CD14-positive monocyte (primary cell): ENCODE results near the gene ATP5F1D. TPM values are rescaled to one million over a fixed set of nuclear protein-coding genes. Genes with fewer than 3 reads are reported as not detected.

Source experiments
- DNase-seq, 3 donors: peaks; one replicate each; pipeline ENCODE4 v3.0.0-alpha.2; 2011 to 2022
- H2AFZ ChIP-seq: 2 replicates; pipeline ENCODE4 v1.6.0; 2012; ENCODE audit warnings: mild to moderate bottlenecking, low read depth, low read length, inconsistent platforms; ENCODE audit not compliant: insufficient read depth, poor library complexity, severe bottlenecking
- H3K27ac ChIP-seq, 2 donors: 1 replicate in 1 of 2; 2 replicates in 1 of 2; pipeline ENCODE4 v1.5.1; 2012 to 2013; ENCODE audit warnings: low read length in 2 of 2, control low read depth in 1 of 2, inconsistent platforms in 1 of 2, low read depth in 1 of 2, mild to moderate bottlenecking in 1 of 2
- H3K27me3 ChIP-seq, 2 donors: one replicate each; pipeline versions ENCODE4 v1.6.0 to v1.6.1; 2011 to 2013; ENCODE audit warnings: low read length in 2 of 2; ENCODE audit not compliant: control insufficient read depth in 2 of 2, insufficient read depth in 2 of 2
- H3K36me3 ChIP-seq, 2 donors: replicated peaks in 1 of 2; 1 replicate in 1 of 2; 2 replicates in 1 of 2; pipeline versions ENCODE4 v1.5.1 to v1.6.1; 2012 to 2013; ENCODE audit warnings: low read length in 2 of 2, control low read depth in 1 of 2, inconsistent platforms in 1 of 2, mild to moderate bottlenecking in 1 of 2; ENCODE audit not compliant: insufficient read depth in 2 of 2, control insufficient read depth in 1 of 2
- H3K4me1 ChIP-seq, 2 donors: 1 replicate in 1 of 2; 2 replicates in 1 of 2; pipeline versions ENCODE4 v1.5.1 to v1.6.1; 2012 to 2013; ENCODE audit warnings: low read length in 2 of 2, control low read depth in 1 of 2, inconsistent platforms in 1 of 2, mild to moderate bottlenecking in 1 of 2, moderate library complexity in 1 of 2; ENCODE audit not compliant: insufficient read depth in 2 of 2, control insufficient read depth in 1 of 2
- H3K4me2 ChIP-seq: replicated peaks from 2 replicates; pipeline ENCODE3; 2012; ENCODE audit warnings: low read length, moderate library complexity, mild to moderate bottlenecking; ENCODE audit not compliant: poor library complexity, severe bottlenecking; ENCODE audit errors: extremely low read depth
- H3K4me3 ChIP-seq, 3 experiments: fragments of 200-600 bp in 1 of 3; sonication (generic) in 1 of 3; replicated peaks in 1 of 3; 1 replicate in 2 of 3; 2 replicates in 1 of 3; pipeline ENCODE4 v1.5.1; 2011 to 2013; ENCODE audit warnings: low read length in 3 of 3, mild to moderate bottlenecking in 3 of 3, control low read depth in 2 of 3, low read depth in 2 of 3, inconsistent platforms in 1 of 3, moderate library complexity in 1 of 3
- H3K79me2 ChIP-seq: 2 replicates; pipeline ENCODE4 v1.6.0; 2012; ENCODE audit warnings: mild to moderate bottlenecking, control low read depth, inconsistent platforms, low read length, moderate library complexity; ENCODE audit not compliant: insufficient read depth
- H3K9ac ChIP-seq: 2 replicates; pipeline ENCODE4 v1.6.0; 2017; ENCODE audit warnings: low read length, mild to moderate bottlenecking; ENCODE audit not compliant: insufficient read depth, poor library complexity, severe bottlenecking
- H3K9me3 ChIP-seq, 2 donors: replicated peaks in 1 of 2; 1 replicate in 1 of 2; 2 replicates in 1 of 2; pipeline versions ENCODE4 v1.5.1 to v1.6.1; 2012 to 2013; ENCODE audit warnings: low read length in 2 of 2, control low read depth in 1 of 2; ENCODE audit not compliant: control insufficient read depth in 1 of 2, insufficient read depth in 1 of 2
- H4K20me1 ChIP-seq: 2 replicates; pipeline ENCODE4 v1.6.0; 2012; ENCODE audit warnings: mild to moderate bottlenecking, low read length, control low read depth, moderate library complexity; ENCODE audit not compliant: insufficient read depth
- H3K27ac Mint-ChIP-seq, 7 donors: one replicate each; pipeline ENCODE4 v1.8.0; 2020; ENCODE audit warnings: mild to moderate bottlenecking in 7 of 7, mixed read lengths in 7 of 7, moderate library complexity in 6 of 7, inconsistent platforms in 2 of 7
- H3K27me3 Mint-ChIP-seq, 3 donors: one replicate each; pipeline ENCODE4 v1.8.0; 2021 to 2022; ENCODE audit warnings: low read depth in 3 of 3, mild to moderate bottlenecking in 3 of 3, mixed read lengths in 3 of 3, moderate library complexity in 3 of 3, inconsistent platforms in 1 of 3
- H3K36me3 Mint-ChIP-seq, 2 donors: one replicate each; pipeline ENCODE4 v1.8.0; 2020; ENCODE audit warnings: mixed read lengths in 2 of 2, inconsistent platforms in 1 of 2, mild to moderate bottlenecking in 1 of 2
- H3K4me1 Mint-ChIP-seq: one replicate; pipeline ENCODE4 v1.8.0; 2020; ENCODE audit warnings: mild to moderate bottlenecking, mixed read lengths
- H3K4me3 Mint-ChIP-seq, 2 donors: one replicate each; pipeline ENCODE4 v1.8.0; 2020; ENCODE audit warnings: mild to moderate bottlenecking in 2 of 2, mixed read lengths in 2 of 2, moderate library complexity in 1 of 2
- H3K9me3 Mint-ChIP-seq, 7 donors: one replicate each; pipeline ENCODE4 v1.8.0; 2020 to 2022; ENCODE audit warnings: mixed read lengths in 7 of 7, mild to moderate bottlenecking in 6 of 7, moderate library complexity in 6 of 7, inconsistent platforms in 2 of 7
- WGBS: methylation state at CpG from one replicate; pipeline ENCODE4 v1.1.5; 2013; ENCODE audit warnings: missing lambda C conversion rate; ENCODE audit not compliant: insufficient coverage; 5-methylcytosine and 5-hydroxymethylcytosine counted together
- intact Hi-C, 2 donors: fragments of 100-400 bp; cut with micrococcal nuclease; formaldehyde crosslinking; loops; one replicate each; pipeline versions ENCODE4 v1.15.0 to v1.15.1; 2023
- polyA plus RNA-seq, 3 donors: library from polyadenylated mRNA; depleted of rRNA in 1 of 3; unstranded in 2 of 3; stranded (reverse) in 1 of 3; fragments of 300-500 nt in 2 of 3; fragments of >200 nt in 1 of 3; fragmentation: Illumina TruSeq in 2 of 3; gene quantifications; 1 replicate in 2 of 3; 2 replicates in 1 of 3; pipeline ENCODE4 v1.2.3, GENCODE V29; 2012 to 2021
- TF ChIP-seq, protein P1 (sequence below): fragments of 200-600 bp; IDR thresholded peaks from one replicate; pipeline ENCODE4 v1.8.0; 2022; ENCODE audit warnings: antibody characterized with exemption, mild to moderate bottlenecking

Gene ATP5F1D
- polyA plus RNA-seq, 3 donors = 122 to 160 (median 143) TPM

GRCh38 chr19:1259876-1260748 is 18.6 kb downstream of the ATP5F1D start:
- Histone ChIP-seq H3K27ac (peak overlapping the region; percentile 74 to 95), H3K4me2 (peak overlapping the region; percentile 95), H2AFZ (no peak overlapping the region), H3K79me2 (peaks cover 41% of the 10 kb centered on the region), H3K27me3 (no peaks in the 10 kb centered on the region), H3K9me3 (no peaks in the 10 kb centered on the region), H3K4me3 (peak overlapping the region; percentile 7 to 93 (median 32)), H3K36me3 (peaks cover 29 to 32% of the 10 kb centered on the region in 2 donors), H3K9ac (peak overlapping the region; percentile 87), H3K4me1 (peaks cover 65 to 80% of the 10 kb centered on the region in 2 donors), H4K20me1 (peaks cover 55% of the 10 kb centered on the region)
- H3K27ac Mint-ChIP-seq = peak overlapping the region; percentile 93 to 97 (median 96)
- WGBS = 3% methylated on average over 23 of the region's 33 CpGs
- peaks cover 25 to 36% of the 10 kb centered on the region in 2 donors for H3K36me3 Mint-ChIP-seq
- no peaks in the 10 kb centered on the region for H3K9me3 Mint-ChIP-seq
- peaks cover 54% of the 10 kb centered on the region for H3K4me1 Mint-ChIP-seq
- peak overlapping the region; percentile 85 to 89 for H3K4me3 Mint-ChIP-seq
- TF ChIP-seq, protein P1, sequence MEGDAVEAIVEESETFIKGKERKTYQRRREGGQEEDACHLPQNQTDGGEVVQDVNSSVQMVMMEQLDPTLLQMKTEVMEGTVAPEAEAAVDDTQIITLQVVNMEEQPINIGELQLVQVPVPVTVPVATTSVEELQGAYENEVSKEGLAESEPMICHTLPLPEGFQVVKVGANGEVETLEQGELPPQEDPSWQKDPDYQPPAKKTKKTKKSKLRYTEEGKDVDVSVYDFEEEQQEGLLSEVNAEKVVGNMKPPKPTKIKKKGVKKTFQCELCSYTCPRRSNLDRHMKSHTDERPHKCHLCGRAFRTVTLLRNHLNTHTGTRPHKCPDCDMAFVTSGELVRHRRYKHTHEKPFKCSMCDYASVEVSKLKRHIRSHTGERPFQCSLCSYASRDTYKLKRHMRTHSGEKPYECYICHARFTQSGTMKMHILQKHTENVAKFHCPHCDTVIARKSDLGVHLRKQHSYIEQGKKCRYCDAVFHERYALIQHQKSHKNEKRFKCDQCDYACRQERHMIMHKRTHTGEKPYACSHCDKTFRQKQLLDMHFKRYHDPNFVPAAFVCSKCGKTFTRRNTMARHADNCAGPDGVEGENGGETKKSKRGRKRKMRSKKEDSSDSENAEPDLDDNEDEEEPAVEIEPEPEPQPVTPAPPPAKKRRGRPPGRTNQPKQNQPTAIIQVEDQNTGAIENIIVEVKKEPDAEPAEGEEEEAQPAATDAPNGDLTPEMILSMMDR = no peak
- intact Hi-C loops = loop anchor here in 1 of 2 donors (1.0 kb wide), 1 partner anchor 8 kb away; no protein-coding TSS in a partner anchor
- peaks cover 3 to 10% (median 9%) of the 10 kb centered on the region in 3 donors for H3K27me3 Mint-ChIP-seq
- peak; percentile 77 to 86 (median 77) for DNase-seq

- WGBS = under 1% methylated on average over 65 of the region's 83 CpGs
- Histone ChIP-seq H3K27me3 (no peaks in the 10 kb centered on the region), H3K27ac (peak overlapping the region; percentile 74 to 95), H2AFZ (peak overlapping the region; percentile 48), H4K20me1 (peaks cover 46% of the 10 kb centered on the region), H3K36me3 (peaks cover 21 to 23% of the 10 kb centered on the region in 2 donors), H3K9me3 (no peaks in the 10 kb centered on the region), H3K4me3 (peak overlapping the region; percentile 55 to 93 (median 60)), H3K4me1 (peaks cover 63 to 80% of the 10 kb centered on the region in 2 donors), H3K79me2 (peaks cover 33% of the 10 kb centered on the region), H3K4me2 (peak overlapping the region; percentile 95), H3K9ac (peak overlapping the region; percentile 87)
- TF ChIP-seq, protein P1 = peak; percentile 24
- intact Hi-C loops = loop anchor here in 1 of 2 donors (1.0 kb wide), 1 partner anchor 9 kb away; no protein-coding TSS in a partner anchor
- Mint-ChIP-seq H3K4me1 (peaks cover 59% of the 10 kb centered on the region), H3K27ac (peak overlapping the region; percentile 89 to 97 (median 94)), H3K27me3 (peaks cover 3 to 12% (median 9%) of the 10 kb centered on the region in 3 donors), H3K36me3 (peaks cover 19 to 28% of the 10 kb centered on the region in 2 donors), H3K4me3 (peak overlapping the region; percentile 81 to 89), H3K9me3 (no peaks in the 10 kb centered on the region)
- DNase-seq = peak; percentile 97
Observed at GRCh38 chr19:1260749-1261537, 19.4 kb downstream of the ATP5F1D start.
